ENCODE measurements around the gene MAP7D1.
"Not testable (repeated sequence)": the region's sequence is repeated elsewhere in the genome, so short reads cannot be mapped to it uniquely, and the experiment has no call there.

The MAP7D1 gene

GRCh38 chr1:36203554-36204346 lies 47.8 kb downstream of the MAP7D1 start:
- DNase-seq (ENCODE audit: low read depth) = no peak

- DNase-seq (ENCODE audit: low read depth) = no peak
These were observed 48.5 kb downstream of the MAP7D1 start for GRCh38 chr1:36204347-36204909.

GRCh38 chr1:36206323-36206858 lies 50.4 kb downstream of the MAP7D1 start:
- no peak for DNase-seq (ENCODE audit: low read depth)

GRCh38 chr1:36207339-36207738 lies 51.4 kb downstream of the MAP7D1 start:
- DNase-seq (ENCODE audit: low read depth) = peak; percentile 89

GRCh38 chr1:36208978-36209703 lies 53.2 kb downstream of the MAP7D1 start:
- DNase-seq (ENCODE audit: low read depth) = no peak

GRCh38 chr1:36211307-36211706 lies 55.3 kb downstream of the MAP7D1 start:
- no peak for DNase-seq (ENCODE audit: low read depth)

- DNase-seq (ENCODE audit: low read depth) = no peak
These were observed 55.9 kb downstream of the MAP7D1 start for GRCh38 chr1:36211841-36212240.

GRCh38 chr1:36212782-36213181 lies 56.8 kb downstream of the MAP7D1 start:
- DNase-seq (ENCODE audit: low read depth) = no peak

- DNase-seq (ENCODE audit: low read depth) = peak; percentile 50
These were observed 61.7 kb downstream of the MAP7D1 start for GRCh38 chr1:36217670-36218069.

GRCh38 chr1:36221901-36222300 lies 65.9 kb downstream of the MAP7D1 start:
- not testable (repeated sequence) for DNase-seq (ENCODE audit: low read depth)

GRCh38 chr1:36222481-36223380 lies 66.8 kb downstream of the MAP7D1 start:
- DNase-seq (ENCODE audit: low read depth) = no peak

GRCh38 chr1:36223381-36223995 lies 67.5 kb downstream of the MAP7D1 start:
- peak; percentile 62 for DNase-seq (ENCODE audit: low read depth)

GRCh38 chr1:36223996-36224536 lies 68.1 kb downstream of the MAP7D1 start, which contains the start of gene THRAP3:
THRAP3 (plus strand) TSS chr1:36224443; CDS start chr1:36282564, 58,121 bp downstream.
- peak; percentile 99 for DNase-seq (ENCODE audit: low read depth)

- peak; percentile 49 for DNase-seq (ENCODE audit: low read depth)
These were observed 68.8 kb downstream of the MAP7D1 start for GRCh38 chr1:36224537-36225282.

GRCh38 chr1:36225283-36225899 lies 69.4 kb downstream of the MAP7D1 start:
- DNase-seq (ENCODE audit: low read depth) = no peak

GRCh38 chr1:36230279-36230678 lies 74.3 kb downstream of the MAP7D1 start:
- not testable (repeated sequence) for DNase-seq (ENCODE audit: low read depth)

All from fibroblast of the conjunctiva (primary cell).